Cerebellar cortex (tissue), 1 donor: ENCODE measurements around the gene SRGAP3.

Source experiments
- DNase-seq: peaks from one replicate; pipeline ENCODE4 v3.0.0-alpha.2; 2015; ENCODE audit warnings: low spot score

SRGAP3 gene

DNA sequence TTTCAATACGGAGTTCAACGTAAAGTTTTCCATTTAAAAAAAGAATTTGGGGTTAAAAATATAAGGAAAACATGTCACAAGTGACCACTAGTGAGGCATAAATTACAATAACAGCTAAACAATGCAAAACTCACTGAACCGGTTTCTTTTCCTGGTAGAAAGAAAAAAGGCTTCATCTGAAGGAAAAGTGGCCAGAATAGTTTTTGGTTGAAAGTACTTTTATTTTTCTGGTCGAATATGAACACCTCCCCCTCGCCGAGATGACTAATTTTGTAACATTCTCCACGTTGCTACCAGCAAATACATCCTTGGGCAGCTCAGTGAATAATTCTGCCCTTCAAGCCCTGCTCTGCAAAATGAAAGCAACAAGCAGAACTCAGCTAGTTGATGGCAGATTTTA, 3.9 kb upstream of the SRGAP3 start:
- no peak for DNase-seq

GRCh38 chr3:9251055-9251786, 1.8 kb upstream of the SRGAP3 start:
- DNase-seq: no peak

- no peak for DNase-seq
Measured at GRCh38 chr3:9250236-9250635, 790 bp upstream of the SRGAP3 start.

GRCh38 chr3:9248522-9249271, 749 bp downstream of the SRGAP3 start:
- peak; percentile 67 for DNase-seq

GRCh38 chr3:9247941-9248521, 1.4 kb downstream of the SRGAP3 start:
- DNase-seq: no peak

DNA sequence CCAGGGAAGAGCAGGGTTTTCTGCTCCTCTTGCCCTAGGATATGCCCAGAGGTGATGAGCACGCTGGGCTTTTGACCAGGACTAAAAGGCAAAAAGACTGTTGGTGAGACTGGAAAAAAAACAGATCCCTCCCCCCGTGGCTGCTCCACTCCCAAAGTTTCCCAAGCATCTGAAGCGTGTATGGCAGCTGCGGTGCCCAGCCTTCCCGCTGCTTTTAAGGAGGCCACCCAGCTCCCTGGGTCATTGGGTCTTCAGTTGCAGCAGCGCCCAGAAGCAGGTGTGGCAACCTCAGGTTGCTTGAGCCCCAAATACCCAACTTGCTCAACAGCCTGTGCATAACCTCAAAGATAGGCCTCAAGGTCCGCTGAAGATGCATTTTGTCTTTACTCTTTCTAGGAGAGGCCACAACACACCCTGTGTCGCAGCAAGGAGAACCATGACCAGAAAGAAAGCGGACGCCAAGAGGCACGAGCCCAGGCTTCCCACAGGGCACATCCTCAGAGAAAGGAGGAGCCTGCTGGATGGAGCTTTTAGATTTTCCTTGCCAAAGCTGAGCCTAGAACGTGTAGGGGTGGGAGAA, 2.0 kb downstream of the SRGAP3 start:
- peak; percentile 78 for DNase-seq

DNA sequence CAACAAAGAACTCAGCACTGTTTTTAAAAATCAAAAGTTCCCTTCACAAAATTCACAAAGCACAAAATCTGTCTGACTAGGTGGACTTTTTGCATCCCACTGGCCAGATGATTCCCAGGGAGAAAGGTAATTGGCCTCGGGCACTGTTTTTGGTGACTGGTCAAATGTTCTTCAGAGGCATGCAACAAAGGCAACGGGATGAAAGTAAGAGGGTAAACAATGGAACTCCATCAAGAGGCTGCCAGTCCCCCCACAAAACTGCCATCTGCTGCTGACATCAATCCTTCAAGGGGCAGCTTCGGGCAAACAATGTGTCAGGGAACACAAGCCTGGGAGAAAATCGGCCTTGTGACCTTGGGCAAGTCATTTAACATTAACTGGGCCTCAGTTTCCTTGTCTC, 3.3 kb downstream of the SRGAP3 start:
- DNase-seq: no peak

DNA sequence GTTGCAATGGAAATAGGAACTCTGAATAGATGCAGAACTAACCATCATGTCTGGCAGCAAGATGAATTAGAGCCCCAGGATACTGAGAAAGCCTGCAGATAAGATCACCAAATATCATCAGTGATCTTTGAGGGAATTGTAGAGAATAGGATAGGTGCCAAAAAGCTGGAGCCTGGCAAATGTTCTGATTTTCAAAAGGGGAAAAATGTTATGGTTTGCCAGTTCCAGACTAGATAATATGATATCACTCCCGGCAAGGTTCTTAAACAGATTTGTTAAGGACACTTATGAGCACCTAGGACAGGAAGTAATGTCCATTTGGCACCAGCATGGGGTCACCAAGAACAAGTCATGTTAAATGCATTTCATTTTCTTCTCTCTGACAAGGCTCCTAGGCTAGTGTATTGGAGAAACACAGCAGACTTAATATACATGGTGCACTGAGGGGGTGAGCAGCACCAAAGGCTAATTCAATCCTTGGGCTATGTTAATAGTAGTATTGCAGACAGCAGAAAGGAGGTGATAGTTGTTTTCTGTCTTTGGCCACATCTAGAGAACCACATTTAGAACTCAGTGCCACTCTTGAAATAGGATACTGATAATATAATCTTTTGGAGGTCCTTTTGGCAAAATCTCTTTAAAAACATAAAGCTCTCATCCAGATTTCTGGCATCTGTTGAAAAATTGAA, 4.8 kb downstream of the SRGAP3 start:
- no peak for DNase-seq

DNA sequence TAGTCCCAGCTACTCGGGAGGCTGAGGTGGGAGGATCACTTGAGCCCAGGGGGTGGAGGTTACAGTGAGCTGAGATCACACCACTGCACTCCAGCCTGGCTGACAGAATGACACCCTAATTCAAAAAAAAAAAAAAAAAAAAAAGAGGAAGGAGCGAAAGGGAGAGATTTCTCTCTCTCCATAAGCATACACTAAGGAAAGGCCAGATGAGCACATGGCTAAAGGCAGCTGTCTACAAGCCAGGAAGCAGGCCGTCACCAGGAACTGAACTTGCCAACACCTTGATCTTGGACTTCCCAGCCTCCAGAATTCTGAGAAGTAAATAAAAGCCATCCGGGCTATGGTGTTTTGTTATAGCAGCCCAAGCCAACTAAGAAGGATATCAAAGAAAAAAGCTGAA, 7.5 kb downstream of the SRGAP3 start:
- no peak for DNase-seq

- no peak for DNase-seq
Measured at GRCh38 chr3:9239680-9240079, 9.8 kb downstream of the SRGAP3 start.

DNA sequence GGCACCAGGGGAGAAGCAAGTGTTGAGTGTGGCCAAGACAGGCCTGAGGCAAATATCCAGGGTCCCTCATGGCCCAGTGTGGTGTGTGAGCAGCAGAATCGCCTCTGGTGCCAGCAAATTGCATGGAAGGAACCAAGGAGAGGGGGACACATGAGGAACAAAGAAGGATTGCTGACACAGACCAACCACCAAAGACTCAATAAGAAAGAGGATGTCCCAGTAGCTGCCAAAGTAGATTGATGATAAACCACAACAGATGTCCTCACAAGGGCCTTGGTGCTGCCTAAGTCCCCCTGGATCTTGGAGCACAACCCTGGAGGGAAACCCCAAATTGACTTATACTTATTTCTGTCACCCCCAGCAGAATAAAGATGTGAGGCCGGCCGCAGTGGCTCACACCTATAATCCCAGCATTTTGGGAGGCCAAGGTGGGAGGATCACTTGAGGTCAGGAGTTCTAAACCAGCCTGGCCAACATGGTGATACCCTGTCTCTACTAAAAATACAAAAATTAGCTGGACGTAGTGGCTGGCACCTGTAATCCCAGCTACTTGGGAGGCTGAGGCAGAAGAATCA, 10.6 kb downstream of the SRGAP3 start:
- DNase-seq: no peak

GRCh38 chr3:9238276-9238675, 11.2 kb downstream of the SRGAP3 start:
- no peak for DNase-seq

- DNase-seq: peak; percentile 67
Measured at GRCh38 chr3:9233814-9234600, 15.4 kb downstream of the SRGAP3 start.

DNA sequence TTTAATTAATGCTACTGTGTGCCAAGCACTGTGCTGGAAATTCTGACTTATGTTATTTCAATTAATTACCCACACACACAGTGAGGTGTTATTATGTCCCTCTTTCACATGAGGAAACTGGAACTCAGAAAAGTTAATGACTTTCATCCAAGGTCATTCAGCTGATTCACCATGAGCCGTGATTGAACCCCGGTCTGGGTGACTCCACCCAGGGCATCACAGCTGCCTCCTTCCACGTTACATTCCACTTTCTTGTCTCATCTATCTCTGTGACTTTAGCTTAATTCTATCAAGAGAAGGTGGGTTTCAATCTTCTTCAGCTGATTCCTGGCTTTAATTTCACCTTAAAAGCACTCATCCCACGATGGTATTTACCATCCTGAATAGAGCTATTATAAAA, 16.3 kb downstream of the SRGAP3 start:
- no peak for DNase-seq

DNA sequence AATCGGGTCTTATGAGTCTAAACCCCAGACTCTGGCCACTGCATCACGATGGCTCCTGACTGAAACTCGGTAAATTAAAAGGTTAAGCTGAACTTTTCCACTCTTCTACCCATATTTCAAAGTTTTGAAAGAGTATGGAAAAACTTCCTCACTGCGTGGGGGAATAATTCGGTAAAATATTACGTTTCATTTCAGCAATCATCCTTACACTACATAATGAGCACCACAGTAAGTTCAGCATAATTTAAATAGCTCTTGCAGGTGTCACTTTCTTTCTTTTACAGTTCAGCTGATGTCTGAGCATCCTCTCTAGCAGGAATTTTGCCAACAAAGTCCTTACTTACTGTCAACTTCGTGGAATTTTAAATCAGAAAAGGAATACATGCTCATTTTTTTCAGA, 17.5 kb downstream of the SRGAP3 start:
- no peak for DNase-seq

- no peak for DNase-seq
Measured at GRCh38 chr3:9231471-9231870, 18.0 kb downstream of the SRGAP3 start.

- DNase-seq: no peak
Measured at GRCh38 chr3:9231006-9231405, 18.4 kb downstream of the SRGAP3 start.

DNA sequence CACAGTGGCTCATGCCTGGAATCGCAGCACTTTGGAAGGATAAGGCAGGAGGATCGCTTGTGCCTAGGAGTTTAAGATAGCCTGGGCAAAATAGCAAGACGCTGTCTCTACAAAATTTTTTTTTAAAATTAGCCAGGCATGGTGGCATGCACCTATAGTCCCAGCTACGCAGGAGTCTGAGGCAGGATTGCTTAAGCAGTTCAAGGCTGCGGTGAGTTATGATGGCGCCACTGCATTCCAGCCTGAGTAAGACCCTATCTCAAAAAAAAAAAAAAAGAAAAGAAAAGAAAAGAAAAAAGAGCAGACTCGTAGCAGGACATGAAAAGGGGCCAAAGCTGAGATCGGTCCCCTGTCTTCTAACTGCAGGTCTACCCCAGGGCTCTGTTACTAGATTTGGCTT, 18.9 kb downstream of the SRGAP3 start:
- DNase-seq: no peak

GRCh38 chr3:9229879-9230278, 19.6 kb downstream of the SRGAP3 start:
- no peak for DNase-seq

DNA sequence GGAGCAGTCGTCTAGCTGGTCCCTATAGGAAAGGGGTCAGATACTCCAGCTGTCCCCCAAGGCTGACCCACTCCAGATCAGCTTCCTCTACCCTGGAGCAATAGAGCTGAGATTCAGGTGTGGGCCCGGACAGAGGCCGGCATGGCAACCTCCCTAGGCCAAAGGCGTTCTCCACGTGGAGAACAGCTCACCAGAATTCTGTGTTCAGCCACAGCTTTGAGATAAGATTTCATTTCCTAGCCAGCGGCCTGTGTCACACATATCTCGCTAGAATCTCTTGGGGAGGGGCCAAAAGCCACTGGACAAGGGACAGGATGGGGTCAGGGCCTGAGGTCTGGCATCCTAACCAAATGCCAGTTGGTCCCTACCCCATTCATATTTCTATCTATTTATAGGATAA, 20.1 kb downstream of the SRGAP3 start:
- DNase-seq: no peak

GRCh38 chr3:9226326-9226725, 23.1 kb downstream of the SRGAP3 start:
- no peak for DNase-seq
